CD4-positive, alpha-beta T cell (primary cell): Measurements from ENCODE around the gene IQCM. TPM values are rescaled to one million over a fixed set of nuclear protein-coding genes. Genes with fewer than 3 reads are reported as not detected.

Experiments used
- ATAC-seq: fragments of 200-7000 bp; cut with Tn5 transposase; one replicate; pipeline ENCODE4 v1.10.0; 2022; ENCODE audit warnings: mild to moderate bottlenecking; ENCODE audit not compliant: poor library complexity
- CTCF ChIA-PET: fragments of 350-600 bp; sonication (Branson Sonifier 250); formaldehyde crosslinking; loops from one replicate; lab custom pipeline; 2021; ENCODE audit warnings: antibody characterized with exemption, inconsistent platforms; lab: Charles Lee
- POLR2A ChIA-PET: fragments of 350-600 bp; sonication (Branson Sonifier 250); formaldehyde crosslinking; loops from one replicate; lab custom pipeline; 2021; ENCODE audit warnings: antibody characterized with exemption, inconsistent platforms; lab: Charles Lee
- DNase-seq, 14 experiments: peaks; one replicate each; pipeline ENCODE4 v3.0.0-alpha.2; 2013 to 2020; ENCODE audit warnings: mixed read lengths in 2 of 14
- H3K27ac ChIP-seq, 2 donors: one replicate each; pipeline versions ENCODE4 v1.5.1 to v1.7.0; 2013; ENCODE audit warnings: low read length in 2 of 2, low read depth in 1 of 2, mild to moderate bottlenecking in 1 of 2
- H3K27me3 ChIP-seq, 2 experiments: 1 replicate in 1 of 2; 2 replicates in 1 of 2; pipeline versions ENCODE4 v1.6.1 to v1.7.0; 2013; ENCODE audit warnings: low read length in 2 of 2, control low read depth in 1 of 2, mild to moderate bottlenecking in 1 of 2, moderate library complexity in 1 of 2; ENCODE audit not compliant: insufficient read depth in 2 of 2, control insufficient read depth in 1 of 2
- H3K36me3 ChIP-seq: one replicate; pipeline ENCODE4 v1.6.1; 2013; ENCODE audit warnings: low read length, control low read depth; ENCODE audit not compliant: insufficient read depth
- H3K4me1 ChIP-seq: one replicate; pipeline ENCODE4 v1.6.1; 2013; ENCODE audit warnings: low read length, control low read depth; ENCODE audit not compliant: insufficient read depth
- H3K4me3 ChIP-seq: one replicate; pipeline ENCODE4 v1.5.1; 2013; ENCODE audit warnings: mild to moderate bottlenecking, low read length, moderate library complexity
- H3K9me3 ChIP-seq, 2 experiments: 1 replicate in 1 of 2; 2 replicates in 1 of 2; pipeline versions ENCODE4 v1.6.1 to v1.7.0; 2013; ENCODE audit warnings: low read length in 2 of 2, mild to moderate bottlenecking in 2 of 2, control low read depth in 1 of 2, moderate library complexity in 1 of 2; ENCODE audit not compliant: control insufficient read depth in 1 of 2, insufficient read depth in 1 of 2
- H3K27ac Mint-ChIP-seq: one replicate; pipeline ENCODE4 v1.8.0; 2020; ENCODE audit warnings: mixed read lengths
- H3K27me3 Mint-ChIP-seq: one replicate; pipeline ENCODE4 v1.8.0; 2021; ENCODE audit warnings: mixed read lengths
- H3K36me3 Mint-ChIP-seq: one replicate; pipeline ENCODE4 v1.8.0; 2021; ENCODE audit warnings: low read depth, mixed read lengths
- H3K4me1 Mint-ChIP-seq: one replicate; pipeline ENCODE4 v1.8.0; 2021; ENCODE audit warnings: low read depth, mixed read lengths
- H3K4me3 Mint-ChIP-seq: one replicate; pipeline ENCODE4 v1.8.0; 2020; ENCODE audit warnings: mild to moderate bottlenecking, mixed read lengths
- H3K9me3 Mint-ChIP-seq: one replicate; pipeline ENCODE4 v1.8.0; 2020; ENCODE audit warnings: mixed read lengths
- CTCF ChIP-seq: fragments of 200-600 bp; IDR thresholded peaks from one replicate; pipeline ENCODE4 v1.8.0; 2022; ENCODE audit warnings: antibody characterized with exemption, mild to moderate bottlenecking
- intact Hi-C, 2 experiments: fragments of 100-400 bp; cut with DNase I in 1 of 2; cut with micrococcal nuclease in 1 of 2; formaldehyde crosslinking; loops; one replicate each; pipeline versions ENCODE4 v1.15.1 to v1.9.0; 2023 to 2025; cut with DNase I, micrococcal nuclease
- total RNA-seq, 174 experiments: library from RNA in 2 of 174; stranded (reverse) in 2 of 174; gene quantifications; one replicate each; pipeline ENCODE4 v1.2.3 and lab custom pipeline; 2021 to 2026

The IQCM gene
- total RNA-seq, 2 experiments from 2014 or later = not detected

DNA sequence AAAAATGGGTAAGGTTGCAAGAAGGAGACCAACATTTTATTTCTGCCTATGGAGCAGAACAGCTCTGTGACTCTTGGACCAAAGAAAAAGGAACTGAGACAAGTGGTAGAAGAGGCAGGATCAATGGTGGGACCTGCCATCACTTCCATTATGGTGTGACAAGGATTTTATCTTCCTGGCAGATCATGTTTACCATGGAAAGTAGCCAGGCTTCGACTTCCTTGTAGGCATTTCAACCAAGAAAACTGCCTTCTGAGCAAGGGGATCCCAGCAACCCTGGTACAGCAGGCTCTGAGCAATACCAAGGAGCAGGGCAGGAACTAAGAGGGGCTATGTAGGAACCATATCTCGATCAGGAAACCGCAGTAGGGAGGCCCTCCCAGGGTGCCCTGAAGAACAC, 317.4 kb downstream of the IQCM start:
- peaks cover 0 to 3% of the 10 kb centered on the region in 2 experiments for H3K9me3 ChIP-seq
- Mint-ChIP-seq H3K4me1 (no peaks in the 10 kb centered on the region), H3K27ac (no peak overlapping the region), H3K36me3 (no peaks in the 10 kb centered on the region), H3K4me3 (no peak overlapping the region), H3K9me3 (peaks cover 5% of the 10 kb centered on the region), H3K27me3 (no peaks in the 10 kb centered on the region)
- no peak for ATAC-seq
- no peak overlapping the region for H3K4me3 ChIP-seq
- no peaks in the 10 kb centered on the region for H3K27me3 ChIP-seq
- H3K36me3 ChIP-seq = no peaks in the 10 kb centered on the region
- ChIA-PET POLR2A (no interaction called here), CTCF (no interaction called here)
- no peaks in the 10 kb centered on the region for H3K4me1 ChIP-seq
- intact Hi-C loops = no loop called here
- DNase-seq = no peak
- TF ChIP-seq CTCF = no peak
- H3K27ac ChIP-seq = no peak overlapping the region

- no peaks in the 10 kb centered on the region for H3K4me1 ChIP-seq
- no peak for TF ChIP-seq CTCF
- H3K27ac ChIP-seq = no peak overlapping the region
- Mint-ChIP-seq H3K4me1 (no peaks in the 10 kb centered on the region), H3K27me3 (no peaks in the 10 kb centered on the region), H3K36me3 (no peaks in the 10 kb centered on the region), H3K4me3 (no peak overlapping the region), H3K9me3 (peaks cover 5% of the 10 kb centered on the region), H3K27ac (no peak overlapping the region)
- H3K4me3 ChIP-seq = no peak overlapping the region
- ChIA-PET CTCF (no interaction called here), POLR2A (no interaction called here)
- intact Hi-C loops = no loop called here
- H3K27me3 ChIP-seq = no peaks in the 10 kb centered on the region
- ATAC-seq (no peak), DNase-seq (no peak)
- no peaks in the 10 kb centered on the region for H3K36me3 ChIP-seq
- peaks cover 0 to 3% of the 10 kb centered on the region in 2 experiments for H3K9me3 ChIP-seq
Observed at GRCh38 chr4:149493492-149493891, 322.2 kb downstream of the IQCM start.

DNA sequence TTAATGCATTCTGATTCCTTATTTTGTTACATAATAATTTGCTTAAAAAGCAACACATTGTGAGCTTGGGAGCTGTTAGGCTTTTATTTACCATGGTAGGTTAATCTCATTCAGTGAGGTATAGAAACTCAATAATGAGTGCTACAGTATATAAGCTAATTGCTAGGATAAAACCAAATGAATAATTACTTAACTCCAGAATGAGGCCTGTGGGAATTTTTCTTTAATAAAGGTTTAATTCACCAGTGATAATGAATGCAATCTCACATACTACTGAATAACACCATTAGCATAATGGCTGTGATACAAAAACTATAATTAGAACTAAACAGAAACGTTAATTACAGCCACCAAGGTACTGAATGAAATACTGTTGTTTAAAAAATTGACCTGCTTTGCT, 326.3 kb downstream of the IQCM start:
- Histone ChIP-seq H3K27me3 (no peaks in the 10 kb centered on the region), H3K9me3 (peaks cover 0 to 3% of the 10 kb centered on the region in 2 experiments), H3K27ac (no peak overlapping the region), H3K4me3 (no peak overlapping the region), H3K4me1 (no peaks in the 10 kb centered on the region), H3K36me3 (no peaks in the 10 kb centered on the region)
- intact Hi-C loops = no loop called here
- ATAC-seq = no peak
- H3K9me3 Mint-ChIP-seq = peaks cover 2% of the 10 kb centered on the region
- H3K36me3 Mint-ChIP-seq = no peaks in the 10 kb centered on the region
- no peaks in the 10 kb centered on the region for H3K27me3 Mint-ChIP-seq
- no peaks in the 10 kb centered on the region for H3K4me1 Mint-ChIP-seq
- no peak overlapping the region for H3K27ac Mint-ChIP-seq
- POLR2A ChIA-PET = no interaction called here
- no peak for TF ChIP-seq CTCF
- no peak overlapping the region for H3K4me3 Mint-ChIP-seq
- no peak for DNase-seq
- CTCF ChIA-PET = no interaction called here
